Measurements from ENCODE around the gene RIMS3.
"Not testable (repeated sequence)": the region's sequence is repeated elsewhere in the genome, so short reads cannot be mapped to it uniquely, and the experiment has no call there.

Gene RIMS3

GRCh38 chr1:40595623-40596022, 69.9 kb downstream of the RIMS3 start:
- in situ Hi-C loops (cut with MboI; ENCODE audit: low sequenced_read_pairs), result no loop called here

- in situ Hi-C loops (cut with MboI; ENCODE audit: low sequenced_read_pairs), result no loop called here
These were observed 71.3 kb downstream of the RIMS3 start for GRCh38 chr1:40594187-40594531.

GRCh38 chr1:40593449-40594186, 71.9 kb downstream of the RIMS3 start:
- in situ Hi-C loops (cut with MboI; ENCODE audit: low sequenced_read_pairs), result no loop called here

GRCh38 chr1:40592107-40592803, 73.2 kb downstream of the RIMS3 start:
- in situ Hi-C loops (cut with MboI; ENCODE audit: low sequenced_read_pairs), result no loop called here

- in situ Hi-C loops (cut with MboI; ENCODE audit: low sequenced_read_pairs), result no loop called here
These were observed 76.9 kb downstream of the RIMS3 start for GRCh38 chr1:40588586-40588985.

- in situ Hi-C loops (cut with MboI; ENCODE audit: low sequenced_read_pairs), result no loop called here
These were observed 81.5 kb downstream of the RIMS3 start for GRCh38 chr1:40583980-40584379.

GRCh38 chr1:40582116-40582515, 83.4 kb downstream of the RIMS3 start:
- in situ Hi-C loops (cut with MboI; ENCODE audit: low sequenced_read_pairs), result no loop called here

- in situ Hi-C loops (cut with MboI; ENCODE audit: low sequenced_read_pairs), result no loop called here
These were observed 90.1 kb downstream of the RIMS3 start for GRCh38 chr1:40575336-40575735.

- in situ Hi-C loops (cut with MboI; ENCODE audit: low sequenced_read_pairs), result not testable (repeated sequence)
These were observed 90.7 kb downstream of the RIMS3 start for GRCh38 chr1:40574805-40575204.
